NT2/D1 (cell line): ENCODE measurements around the gene ACACB.
"Not testable (repeated sequence)": the region's sequence is repeated elsewhere in the genome, so short reads cannot be mapped to it uniquely, and the experiment has no call there.

Source experiments
- DNase-seq: peaks from one replicate; pipeline ENCODE4 v3.0.0-alpha.2; 2011; ENCODE audit warnings: low read depth, low spot score
- H3K27me3 ChIP-seq: 2 replicates; pipeline ENCODE4 v1.6.0; 2011; ENCODE audit warnings: mild to moderate bottlenecking; ENCODE audit not compliant: insufficient read length, insufficient read depth
- H3K36me3 ChIP-seq: 2 replicates; pipeline ENCODE4 v1.6.1; 2011; ENCODE audit warnings: mild to moderate bottlenecking, low read length, mixed read lengths; ENCODE audit not compliant: insufficient read depth, insufficient read length
- H3K4me1 ChIP-seq: 2 replicates; pipeline ENCODE4 v1.5.1; 2011; ENCODE audit not compliant: insufficient read depth, insufficient read length
- H3K4me3 ChIP-seq: 2 replicates; pipeline ENCODE4 v1.5.1; 2011; ENCODE audit warnings: low read depth; ENCODE audit not compliant: insufficient read length
- H3K9ac ChIP-seq: 2 replicates; pipeline ENCODE4 v1.6.0; 2011; ENCODE audit warnings: low read depth; ENCODE audit not compliant: insufficient read length
- H3K9me3 ChIP-seq: 2 replicates; pipeline ENCODE4 v1.5.1; 2011; ENCODE audit warnings: mild to moderate bottlenecking, low read length; ENCODE audit not compliant: insufficient read depth
- SUZ12 ChIP-seq: IDR thresholded peaks from 2 replicates; pipeline ENCODE4 v1.6.1; 2011; ENCODE audit not compliant: insufficient read length, insufficient read depth; ENCODE audit errors: extremely low read depth
- YY1 ChIP-seq: IDR thresholded peaks from 2 replicates; pipeline ENCODE4 v1.6.1; 2011; ENCODE audit not compliant: insufficient read length, insufficient read depth
- ZNF274 ChIP-seq: IDR thresholded peaks from 2 replicates; pipeline ENCODE4 v1.6.1; 2011; ENCODE audit warnings: mild to moderate bottlenecking, low read depth, low read length

The ACACB gene

GRCh38 chr12:109169262-109169661, 52.9 kb downstream of the ACACB start:
- Histone ChIP-seq H3K4me1 (no peaks in the 10 kb centered on the region), H3K36me3 (peaks cover 26% of the 10 kb centered on the region), H3K27me3 (no peaks in the 10 kb centered on the region), H3K9me3 (no peaks in the 10 kb centered on the region), H3K9ac (no peak overlapping the region), H3K4me3 (no peak overlapping the region)
- no peak for DNase-seq
- TF ChIP-seq YY1, result no peak
- TF ChIP-seq ZNF274, result no peak
- no peak for TF ChIP-seq SUZ12

GRCh38 chr12:109169686-109170085, 53.3 kb downstream of the ACACB start:
- Histone ChIP-seq H3K4me3 (no peak overlapping the region), H3K27me3 (no peaks in the 10 kb centered on the region), H3K9me3 (no peaks in the 10 kb centered on the region), H3K4me1 (no peaks in the 10 kb centered on the region), H3K36me3 (peaks cover 26% of the 10 kb centered on the region), H3K9ac (no peak overlapping the region)
- TF ChIP-seq SUZ12 (no peak), YY1 (no peak), ZNF274 (no peak)
- no peak for DNase-seq

- Histone ChIP-seq H3K36me3 (peaks cover 26% of the 10 kb centered on the region), H3K9me3 (no peaks in the 10 kb centered on the region), H3K9ac (no peak overlapping the region), H3K27me3 (no peaks in the 10 kb centered on the region), H3K4me1 (no peaks in the 10 kb centered on the region), H3K4me3 (no peak overlapping the region)
- no peak for TF ChIP-seq SUZ12
- no peak for TF ChIP-seq ZNF274
- TF ChIP-seq YY1, result no peak
- DNase-seq, result no peak
Observed at GRCh38 chr12:109170324-109170723, 53.9 kb downstream of the ACACB start.

GRCh38 chr12:109172787-109173186, 56.4 kb downstream of the ACACB start:
- H3K36me3 ChIP-seq, result peaks cover 23% of the 10 kb centered on the region
- H3K9ac ChIP-seq, H3K4me3 ChIP-seq, H3K9me3 ChIP-seq, DNase-seq, H3K27me3 ChIP-seq, H3K4me1 ChIP-seq: not testable (repeated sequence)

GRCh38 chr12:109173443-109174240, 57.3 kb downstream of the ACACB start:
- Histone ChIP-seq H3K9me3 (no peaks in the 10 kb centered on the region), H3K4me1 (no peaks in the 10 kb centered on the region), H3K4me3 (no peak overlapping the region), H3K9ac (no peak overlapping the region), H3K27me3 (no peaks in the 10 kb centered on the region), H3K36me3 (peaks cover 19% of the 10 kb centered on the region)
- TF ChIP-seq SUZ12, result no peak
- TF ChIP-seq YY1, result no peak
- TF ChIP-seq ZNF274, result no peak
- no peak for DNase-seq

- H3K4me1 ChIP-seq, result peaks cover 4% of the 10 kb centered on the region
- H3K9ac ChIP-seq, result no peak overlapping the region
- DNase-seq, result no peak
- peaks cover 25% of the 10 kb centered on the region for H3K36me3 ChIP-seq
- no peaks in the 10 kb centered on the region for H3K9me3 ChIP-seq
- no peak overlapping the region for H3K4me3 ChIP-seq
- TF ChIP-seq YY1, result no peak
- TF ChIP-seq SUZ12, result no peak
- no peak for TF ChIP-seq ZNF274
- no peaks in the 10 kb centered on the region for H3K27me3 ChIP-seq
Observed at GRCh38 chr12:109174468-109174867, 58.1 kb downstream of the ACACB start.

- TF ChIP-seq ZNF274, result no peak
- no peak for TF ChIP-seq YY1
- no peak for TF ChIP-seq SUZ12
- Histone ChIP-seq H3K4me3 (no peak overlapping the region), H3K36me3 (peaks cover 9% of the 10 kb centered on the region), H3K4me1 (peaks cover 4% of the 10 kb centered on the region), H3K9me3 (no peaks in the 10 kb centered on the region), H3K27me3 (no peaks in the 10 kb centered on the region), H3K9ac (no peak overlapping the region)
- peak; percentile 23 for DNase-seq
Observed at GRCh38 chr12:109178532-109178931, 62.1 kb downstream of the ACACB start.
